SW 1271 (cell line): ENCODE results near the gene CERS6.
"Not testable (repeated sequence)": the region's sequence is repeated elsewhere in the genome, so short reads cannot be mapped to it uniquely, and the experiment has no call there.

Experiments used
- DNase-seq, 2 experiments: peaks; one replicate each; lab custom pipeline; 2025; lab: John Stamatoyannopoulos, UW

Gene CERS6

DNA sequence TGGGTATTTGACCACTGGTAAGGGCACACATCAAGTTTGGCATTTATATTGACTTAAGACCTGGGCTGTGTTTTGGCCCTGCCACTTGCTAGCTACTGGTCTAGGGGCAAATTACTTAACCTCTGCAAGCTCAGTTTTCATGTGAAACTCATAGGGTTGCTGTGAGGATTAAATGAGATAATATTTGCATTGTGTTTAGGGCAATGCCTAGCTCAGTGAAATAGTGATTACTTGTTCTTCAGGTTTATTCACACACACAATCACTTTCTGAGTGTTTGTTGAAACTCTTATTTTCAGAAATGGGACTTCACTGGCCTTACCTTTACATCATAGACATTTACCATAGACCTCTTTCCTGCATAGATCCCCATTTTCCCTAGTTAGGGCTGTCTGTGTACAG, 12.3 kb downstream of the CERS6 start:
- no peak for DNase-seq

DNA sequence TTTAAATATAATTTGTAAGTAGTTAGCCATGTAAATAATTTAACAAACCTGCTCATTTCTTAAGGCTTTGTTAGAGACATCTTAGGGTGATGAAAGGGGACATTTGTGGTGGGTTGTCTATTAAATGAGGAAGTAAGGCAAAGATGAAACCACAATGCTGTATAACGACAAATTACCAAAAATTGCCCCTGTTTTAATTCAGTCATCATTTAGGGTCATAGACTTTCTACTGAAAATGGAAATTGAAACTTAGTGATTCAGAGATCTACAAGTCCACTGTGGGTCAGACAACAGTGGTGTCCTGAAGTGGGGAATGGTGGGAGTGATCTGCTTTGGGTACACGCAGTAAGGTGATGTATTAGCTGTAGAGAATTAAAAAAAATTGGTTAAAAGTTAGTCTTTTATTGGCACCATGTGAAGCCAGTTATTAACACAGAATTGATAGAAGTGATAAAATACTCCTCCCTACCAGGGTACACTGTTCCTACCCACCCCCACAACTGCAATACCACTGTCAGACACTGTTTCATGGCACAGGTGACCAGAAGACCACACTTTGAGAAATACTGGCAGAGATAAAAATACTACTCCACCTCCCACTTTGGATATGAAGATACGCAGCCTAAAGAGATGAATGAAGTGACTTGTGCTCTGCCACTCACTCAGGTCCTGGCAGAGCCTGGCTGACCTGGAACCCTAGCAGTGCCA, 13.4 kb downstream of the CERS6 start:
- DNase-seq: no peak

DNA sequence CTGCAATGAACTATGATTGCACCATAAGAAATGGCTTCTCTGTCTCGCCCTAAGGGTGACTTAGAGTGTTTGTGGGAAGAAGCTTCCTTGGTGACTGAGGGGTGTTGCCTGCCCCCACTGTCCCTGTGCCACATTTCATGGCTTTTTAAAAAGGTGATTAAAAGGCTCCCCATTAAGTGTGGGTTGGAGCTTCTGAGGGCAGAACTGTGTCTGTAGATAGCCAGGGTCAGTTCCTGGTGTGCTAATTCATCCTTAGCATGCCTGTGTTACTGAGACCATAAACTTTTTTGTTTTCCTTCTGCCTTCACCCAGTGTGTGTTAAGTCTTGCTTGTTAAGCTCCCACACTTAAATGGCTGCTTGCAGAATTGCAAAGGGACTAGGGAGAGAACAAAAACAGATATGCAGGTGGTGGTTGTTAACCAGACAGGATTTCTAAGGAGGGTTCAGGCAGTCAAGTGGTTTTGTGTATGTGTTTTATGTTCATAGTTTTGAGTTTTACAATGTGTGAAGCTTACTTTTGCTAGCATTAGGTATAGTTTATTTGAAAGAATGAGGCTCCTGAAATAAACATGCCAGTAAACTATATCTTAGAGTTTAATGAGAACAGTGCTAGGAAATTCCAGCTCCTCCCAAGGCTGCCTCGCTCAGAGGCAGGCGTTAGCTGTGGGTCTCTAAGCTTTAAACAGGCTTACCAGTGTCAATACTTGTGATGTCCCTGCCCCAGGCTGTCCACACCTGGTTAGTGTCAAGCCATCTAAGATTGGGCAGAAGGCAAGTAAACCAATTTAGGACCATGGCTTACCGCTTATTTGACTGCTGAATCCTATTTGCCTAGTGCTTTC, 14.5 kb downstream of the CERS6 start:
- no peak for DNase-seq

DNA sequence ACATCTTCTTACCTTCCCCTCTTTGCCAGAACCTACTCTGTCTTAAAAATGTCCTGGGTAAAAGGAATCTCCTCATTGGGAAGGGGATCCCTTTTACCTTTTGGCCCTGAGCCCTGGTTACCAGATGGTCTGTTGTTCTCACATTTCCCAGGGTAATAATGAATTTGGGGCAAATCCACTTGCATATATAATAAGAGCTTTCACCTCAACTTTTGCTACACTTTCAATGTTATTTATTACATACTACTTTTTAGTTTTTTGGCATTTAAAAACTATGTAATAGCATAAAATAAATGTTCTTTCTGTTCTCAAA, 15.0 kb downstream of the CERS6 start:
- no peak for DNase-seq

DNA sequence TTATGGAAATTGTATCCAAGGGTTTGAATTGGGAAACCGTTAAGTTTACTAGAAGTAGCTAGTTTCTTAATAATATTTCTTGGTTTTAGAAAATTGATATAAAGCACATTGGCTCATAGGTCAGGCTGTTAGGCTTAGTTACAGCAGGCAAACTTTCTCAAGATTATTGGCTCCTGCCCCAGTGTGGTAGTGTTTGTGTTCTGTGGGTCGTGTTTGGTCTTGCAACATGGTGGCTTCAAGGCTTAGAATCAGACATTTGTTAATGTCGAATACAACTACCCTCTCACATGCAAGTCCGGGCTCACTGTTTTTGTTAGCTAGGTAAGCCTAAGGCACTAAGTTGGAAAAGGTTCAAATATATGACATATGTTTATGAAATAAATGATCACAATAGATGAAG, 19.6 kb downstream of the CERS6 start:
- DNase-seq: no peak

DNA sequence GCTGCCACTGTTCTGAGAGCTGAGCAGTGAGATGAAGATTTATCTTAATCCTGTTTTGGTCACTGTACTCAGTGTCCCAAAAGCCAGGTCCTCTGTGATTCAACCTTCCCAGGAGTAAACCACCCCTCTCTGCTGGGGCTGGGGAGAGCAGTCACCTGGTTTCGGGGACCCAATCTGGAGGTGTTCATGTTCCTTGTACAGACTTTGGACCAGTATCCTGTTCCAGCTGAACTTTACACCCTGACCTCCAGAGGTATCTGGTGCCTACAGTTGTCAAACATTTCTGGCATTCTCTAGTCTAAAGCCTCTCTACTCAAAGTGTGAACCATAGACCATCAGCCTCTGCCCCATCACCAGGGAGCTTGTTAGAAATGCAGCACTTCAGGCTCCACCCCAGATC, 22.1 kb downstream of the CERS6 start:
- no peak for DNase-seq

DNA sequence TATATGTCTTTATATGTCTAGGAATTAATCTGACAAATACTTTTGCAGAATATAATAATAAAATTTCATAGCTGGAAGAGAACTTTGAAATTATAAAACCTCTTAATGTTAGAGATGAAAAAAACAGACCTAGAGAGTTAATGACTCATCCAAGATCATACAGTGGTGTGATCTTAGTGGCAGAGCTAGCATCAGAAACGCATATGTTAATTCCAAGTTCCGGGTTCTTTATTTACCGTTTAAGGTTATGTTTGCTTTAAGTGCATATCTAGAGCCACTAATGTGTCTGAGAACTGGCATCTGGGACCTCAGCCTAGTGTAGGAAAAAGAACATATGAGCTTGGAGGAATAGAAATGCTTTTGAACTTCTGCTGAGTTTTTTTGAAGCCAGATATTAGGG, 24.3 kb downstream of the CERS6 start:
- no peak for DNase-seq

DNA sequence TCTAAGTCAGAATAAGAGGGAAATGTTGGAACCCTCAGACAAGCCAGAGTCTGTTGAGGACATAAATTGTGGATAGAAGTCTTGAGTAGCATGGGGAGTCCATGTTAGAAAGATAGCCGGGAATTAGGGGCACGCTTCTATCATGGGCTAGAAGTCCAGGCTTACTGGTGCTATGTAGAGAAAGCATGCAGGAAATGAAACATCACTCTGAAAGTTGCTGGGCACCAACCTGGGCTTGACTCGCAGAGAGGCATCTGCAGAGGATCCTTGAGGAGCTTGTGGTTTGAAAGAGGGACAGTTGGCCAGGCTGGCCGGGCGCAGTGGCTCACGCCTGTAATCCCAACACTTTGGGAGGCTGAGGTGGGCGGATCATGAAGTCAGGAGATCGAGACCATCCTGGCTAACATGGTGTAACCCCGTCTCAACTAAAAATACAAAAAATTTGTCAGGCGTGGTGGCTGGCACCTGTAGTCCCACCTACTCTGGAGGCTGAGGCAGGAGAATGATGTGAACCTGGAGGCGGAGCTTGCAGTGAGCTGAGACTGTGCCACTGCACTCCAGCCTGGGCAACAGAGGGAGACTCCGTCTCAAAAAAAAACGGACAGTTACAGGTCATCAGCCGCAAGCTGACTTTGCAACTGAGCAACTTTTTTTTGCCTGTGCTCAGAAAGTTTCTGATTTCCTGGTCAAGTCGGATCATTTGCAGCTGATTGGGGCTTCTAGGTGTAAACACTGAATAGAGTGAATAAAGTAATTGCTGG, 24.9 kb downstream of the CERS6 start:
- DNase-seq: no peak

DNA sequence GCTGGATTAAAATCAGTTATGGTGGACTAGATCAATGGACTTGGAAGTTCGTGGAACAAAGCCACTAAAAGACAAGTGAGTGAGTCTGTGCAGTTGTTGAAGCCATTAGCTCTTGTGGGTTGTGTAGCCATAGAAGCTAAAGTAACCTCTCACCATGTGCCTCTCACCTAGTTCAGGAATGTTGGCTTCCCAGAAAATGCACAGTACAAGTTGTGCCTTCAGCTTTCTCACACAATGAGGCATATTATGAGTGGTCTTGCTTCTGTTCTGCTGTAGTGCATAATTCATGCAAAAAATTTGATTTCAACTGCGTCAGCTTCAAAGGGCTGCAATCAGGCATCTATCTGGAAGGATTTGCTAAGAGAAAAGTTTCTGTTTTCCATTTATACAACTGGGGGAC, 26.2 kb downstream of the CERS6 start:
- DNase-seq: no peak

DNA sequence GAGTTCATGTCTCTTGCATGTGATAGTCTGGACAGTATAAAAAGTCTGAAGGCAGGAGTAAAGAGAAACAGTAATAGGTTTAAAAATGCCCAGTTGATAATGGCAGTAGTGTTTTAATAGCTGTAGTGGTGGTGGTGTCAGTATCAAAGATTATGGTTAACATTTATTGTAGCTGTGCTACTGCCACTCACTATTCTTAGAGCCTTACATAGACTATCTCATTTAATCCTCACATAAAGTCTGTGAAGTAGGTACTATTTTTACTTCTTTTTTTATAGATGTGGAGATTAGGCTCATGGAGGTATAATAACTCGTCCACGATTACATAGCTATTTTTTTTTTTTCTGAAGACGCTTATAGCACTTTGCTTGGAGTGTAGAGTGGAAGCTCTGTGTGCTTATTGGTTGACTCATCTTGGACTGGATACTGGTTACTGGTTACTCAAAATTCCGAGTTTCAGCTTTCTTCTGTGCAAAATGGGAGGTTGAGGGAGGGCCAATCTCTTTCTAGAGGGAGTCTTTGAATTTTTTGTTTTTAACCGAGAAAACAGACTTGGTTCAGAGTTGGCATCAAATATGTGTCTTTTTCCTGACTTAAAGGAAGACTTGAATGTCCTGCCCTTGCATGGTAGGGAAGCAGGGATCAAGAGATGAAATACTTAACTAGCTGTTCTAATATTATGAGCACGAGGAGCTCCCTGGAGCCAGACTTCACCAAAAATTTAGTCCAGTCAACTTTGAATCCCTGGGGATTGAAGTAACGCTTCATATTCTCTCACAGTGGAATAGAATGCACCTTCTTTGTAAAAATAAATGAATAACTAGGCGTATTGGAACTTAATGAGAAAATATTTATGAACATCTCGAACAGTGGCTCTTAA, 27.1 kb downstream of the CERS6 start:
- DNase-seq: no peak

DNA sequence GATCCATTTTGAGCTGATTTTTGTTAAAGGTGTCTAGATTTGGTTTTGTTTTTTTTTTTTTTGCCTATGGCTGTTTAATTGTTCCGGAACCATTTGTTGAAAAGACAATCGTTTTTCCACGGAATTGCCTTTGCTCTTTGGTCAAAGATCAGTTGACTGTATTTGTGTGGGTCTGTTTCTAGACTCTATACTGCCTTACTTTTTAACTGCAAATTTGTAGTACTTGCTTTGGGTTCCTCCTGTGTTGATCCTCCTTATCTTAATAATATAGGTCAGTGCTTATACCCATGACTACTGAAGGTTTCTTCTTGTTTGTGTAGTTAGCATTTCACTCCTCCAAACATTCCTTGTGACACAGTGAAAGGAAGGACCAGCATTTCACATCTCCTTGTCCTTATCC, 30.4 kb downstream of the CERS6 start:
- DNase-seq: no peak

DNA sequence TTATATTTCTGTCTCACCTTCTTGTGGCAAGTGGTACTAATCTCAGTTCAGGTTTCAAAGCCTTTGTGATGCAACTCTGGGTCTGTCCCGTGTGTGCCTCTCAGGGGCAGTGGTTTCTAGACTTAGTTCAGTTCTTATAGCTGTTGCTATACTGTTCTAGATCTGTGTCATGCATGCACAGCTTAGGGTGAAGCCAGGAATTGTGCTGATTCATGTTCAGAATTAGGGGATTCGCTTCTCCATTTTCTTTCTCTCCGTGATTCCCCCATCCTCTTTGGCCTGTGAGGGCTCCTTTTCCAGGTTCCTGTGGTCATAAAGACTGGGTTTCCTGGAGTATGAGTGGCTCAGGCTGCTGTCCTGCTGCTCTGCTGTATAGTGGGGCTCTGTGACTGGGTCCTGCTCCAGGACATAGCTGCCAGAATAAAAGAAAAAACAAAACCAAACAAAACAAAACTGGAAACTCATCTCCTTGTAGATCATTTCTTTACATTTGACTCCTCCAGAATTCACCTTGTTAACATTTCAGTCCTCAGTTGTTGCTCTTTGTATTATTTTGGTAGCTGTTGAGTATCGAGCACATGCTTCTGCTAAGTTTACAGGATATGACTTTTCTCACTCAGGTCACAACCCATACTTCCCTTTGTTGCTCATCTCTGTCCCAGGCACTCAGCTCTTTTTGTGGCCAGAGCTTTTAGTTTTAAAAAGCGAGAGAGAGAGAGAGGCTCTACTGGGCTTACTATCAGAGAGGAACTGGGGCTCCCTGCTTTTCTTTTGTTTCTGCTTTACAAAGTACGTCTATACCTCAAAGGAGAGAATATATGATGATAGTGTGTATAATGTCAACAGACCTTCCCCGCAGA, 34.2 kb downstream of the CERS6 start:
- no peak for DNase-seq

DNA sequence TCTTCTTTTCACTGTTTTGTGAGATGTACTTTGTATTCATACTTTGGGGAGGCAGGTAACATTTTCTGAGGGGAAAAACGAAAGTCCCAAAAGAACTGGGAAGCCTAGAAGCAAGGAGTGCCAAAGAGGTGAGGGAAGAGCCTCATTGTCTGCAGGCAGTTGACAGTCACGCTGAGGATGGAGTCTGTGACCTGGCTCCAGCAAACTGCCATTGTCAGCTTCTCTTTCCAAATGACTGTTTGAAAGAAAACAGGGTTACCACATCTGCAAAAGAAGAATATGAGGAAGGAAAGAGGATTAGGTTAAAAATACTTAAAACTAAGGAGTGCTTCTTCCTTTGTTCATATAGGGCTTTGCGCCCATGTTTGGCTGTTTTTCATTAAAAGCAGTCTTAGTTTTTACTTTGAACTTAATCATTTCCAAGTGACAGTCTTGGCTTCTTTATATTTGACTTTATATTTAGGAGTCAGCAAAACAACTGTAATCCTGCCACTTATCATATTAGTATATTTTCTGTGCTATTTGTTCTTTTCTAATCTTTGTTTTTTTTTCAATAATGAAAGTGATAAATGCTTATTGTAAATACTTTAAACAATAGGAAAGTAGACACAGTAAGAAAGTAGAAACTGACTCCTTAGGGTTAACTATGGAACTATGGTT, 35.0 kb downstream of the CERS6 start:
- no peak for DNase-seq

DNA sequence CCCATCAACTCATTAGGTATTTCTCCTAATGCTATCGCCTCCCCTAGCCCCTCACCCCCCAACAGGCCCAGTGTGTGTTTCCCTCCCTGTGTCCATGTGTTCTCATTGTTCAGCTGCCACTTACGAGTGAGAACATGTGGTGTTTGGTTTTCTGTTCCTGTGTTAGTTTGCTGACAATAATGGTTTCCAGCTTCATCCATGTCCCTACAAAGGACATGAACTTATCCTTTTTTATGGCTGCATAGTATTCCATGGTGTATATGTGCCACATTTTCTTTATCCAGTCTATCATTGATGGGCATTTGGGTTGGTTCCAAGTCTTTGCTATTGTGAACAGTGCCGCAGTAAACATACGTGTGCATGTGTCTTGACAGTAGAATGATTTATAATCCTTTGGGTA, 35.7 kb downstream of the CERS6 start:
- not testable (repeated sequence) for DNase-seq

DNA sequence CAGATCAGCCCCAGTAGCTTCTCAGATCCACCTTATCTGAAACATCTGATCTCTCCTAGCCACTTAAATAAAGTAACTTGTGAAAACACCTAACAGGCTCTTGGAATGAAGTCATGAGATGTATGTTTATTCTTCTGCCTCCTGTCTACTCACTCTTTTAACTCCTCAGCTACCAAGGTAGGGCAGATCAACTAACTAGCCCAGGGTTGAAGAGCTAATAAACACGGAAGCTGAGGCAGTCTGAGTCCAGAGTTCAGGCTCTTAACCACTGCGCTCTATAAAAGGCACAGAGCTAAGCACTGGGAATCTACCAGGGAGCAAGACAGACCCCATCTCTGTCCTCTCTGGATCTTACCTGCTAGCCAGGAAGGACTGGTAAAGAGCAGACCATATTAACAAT, 37.1 kb downstream of the CERS6 start:
- not testable (repeated sequence) for DNase-seq

DNA sequence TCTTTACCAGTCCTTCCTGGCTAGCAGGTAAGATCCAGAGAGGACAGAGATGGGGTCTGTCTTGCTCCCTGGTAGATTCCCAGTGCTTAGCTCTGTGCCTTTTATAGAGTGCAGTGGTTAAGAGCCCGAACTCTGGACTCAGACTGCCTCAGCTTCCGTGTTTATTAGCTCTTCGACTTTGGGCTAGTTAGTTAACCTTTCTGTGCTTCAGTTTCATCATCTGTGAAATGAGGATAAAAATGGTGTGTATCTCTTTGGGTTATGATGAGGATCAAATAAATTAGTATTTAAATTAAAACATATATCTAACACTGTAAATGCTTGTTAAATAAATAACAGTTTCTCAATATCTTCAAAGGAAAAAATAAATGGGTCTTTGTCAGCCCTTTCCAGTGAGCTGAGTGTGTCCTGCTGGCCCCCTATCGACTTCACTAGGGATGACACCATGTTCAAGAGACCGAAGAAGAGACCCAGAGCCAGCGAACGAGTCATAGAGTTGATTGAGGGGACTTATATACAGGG, 38.2 kb downstream of the CERS6 start:
- peak in 1 of 2 experiments; percentile 9 for DNase-seq

DNA sequence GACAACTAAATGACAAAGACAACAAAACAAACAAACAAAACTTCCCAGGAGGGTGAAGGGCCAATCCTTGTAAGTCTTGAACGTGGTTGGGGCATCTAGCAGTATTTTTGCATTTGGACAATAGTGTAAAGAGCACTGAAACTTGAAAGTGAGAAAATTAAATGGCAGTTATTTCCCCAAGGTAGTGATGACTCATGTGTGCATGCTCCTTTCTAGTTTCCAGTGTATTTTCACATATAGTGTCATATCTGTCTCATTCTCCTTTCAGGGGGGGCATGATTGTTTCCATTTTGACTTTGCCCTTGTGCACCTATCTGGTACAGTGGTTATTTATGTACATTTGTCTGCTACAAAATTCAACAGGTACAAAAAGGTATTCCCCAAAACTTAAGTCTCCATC, 39.5 kb downstream of the CERS6 start:
- no peak for DNase-seq

DNA sequence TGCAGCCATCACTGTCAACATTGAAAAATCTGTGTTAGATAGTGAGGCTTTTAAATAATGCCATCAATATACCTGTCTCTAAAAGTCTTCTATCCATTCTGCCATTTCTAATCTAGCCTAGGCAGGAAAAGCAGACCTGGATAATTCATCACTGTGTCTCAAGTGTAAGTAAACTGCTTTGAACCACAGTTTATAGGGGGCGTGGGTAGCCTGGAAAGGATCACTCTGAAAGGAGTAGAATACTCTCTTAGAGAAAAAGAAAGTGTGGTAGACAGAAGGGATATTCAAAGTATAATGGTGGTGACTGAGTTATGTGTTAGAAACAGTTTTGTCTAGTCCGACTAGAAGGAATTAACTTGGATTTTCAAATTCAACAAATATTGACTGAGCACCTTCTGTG, 40.8 kb downstream of the CERS6 start:
- DNase-seq: no peak

DNA sequence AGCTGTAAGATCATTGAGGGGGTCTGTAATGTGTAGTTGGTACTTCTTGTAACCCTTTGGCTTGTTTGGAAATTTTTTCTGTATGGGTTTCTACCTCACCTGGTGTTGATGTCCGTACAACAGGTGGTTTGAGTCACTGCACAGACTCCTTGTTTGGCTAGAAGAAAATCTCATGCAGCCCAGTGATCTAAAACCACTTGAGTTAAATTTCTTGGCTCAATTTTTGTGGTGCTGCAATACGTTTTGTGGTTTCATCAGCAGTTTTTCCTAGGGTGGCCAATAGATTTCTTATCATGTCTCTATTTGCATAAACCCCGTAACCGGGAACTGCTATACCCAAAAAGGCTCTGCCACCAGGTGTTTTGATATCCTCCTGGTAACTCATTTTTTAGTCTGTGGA, 43.4 kb downstream of the CERS6 start:
- no peak for DNase-seq

DNA sequence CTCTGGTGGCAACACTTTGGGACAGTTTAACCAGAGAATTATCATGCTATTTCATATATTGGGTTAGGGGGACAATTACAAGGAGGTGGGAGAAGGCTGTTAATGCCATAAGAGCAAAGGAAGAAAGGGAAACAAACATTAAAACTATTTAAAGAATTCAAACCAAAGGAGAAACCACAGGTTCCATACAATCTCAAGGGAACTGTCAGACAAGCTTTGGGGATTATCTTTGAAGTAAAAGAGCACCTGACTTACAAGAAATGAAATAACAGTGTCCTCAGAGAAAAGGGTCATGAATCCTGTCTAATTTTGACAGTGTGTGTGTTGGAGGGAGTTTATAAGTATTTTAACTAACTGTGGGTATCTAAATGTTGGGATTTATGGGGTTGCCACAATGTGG, 44.4 kb downstream of the CERS6 start:
- DNase-seq: no peak
